Endothelial cell of umbilical vein (primary cell): ENCODE data around the gene APOBEC3A. TPM values are rescaled to one million over a fixed set of nuclear protein-coding genes. Genes with fewer than 3 reads are reported as not detected.

Experiments used
- BruUV-seq: library from RNA; stranded (reverse); fragments of 400-500 nt; replicated peaks from 2 replicates; lab custom pipeline; 2021; lab: Mats Ljungman, UMichigan
- CTCF ChIA-PET: fragments of 300-600, 350-600 bp; sonication (Branson Sonifier 250); formaldehyde crosslinking; loops from one replicate; lab custom pipeline; 2021; ENCODE audit warnings: antibody characterized with exemption, inconsistent platforms; lab: Charles Lee
- POLR2A ChIA-PET: fragments of 300-600, 350-600 bp; sonication (Branson Sonifier 250); formaldehyde crosslinking; loops from one replicate; lab custom pipeline; 2021; ENCODE audit warnings: antibody characterized with exemption, inconsistent platforms; lab: Charles Lee
- DNase-seq: peaks from one replicate; pipeline ENCODE4 v3.0.0-alpha.2; 2011; ENCODE audit warnings: low read depth, low spot score
- FAIRE-seq: peaks from 2 replicates; lab custom pipeline; 2011; peaks lifted over from hg19 to GRCh38; lab: Jason Lieb, UNC
- H2AFZ ChIP-seq: 2 replicates; pipeline ENCODE4 v1.6.0; 2012; ENCODE audit warnings: low read depth, low read length, control low read depth, inconsistent platforms
- H3K27ac ChIP-seq: 2 replicates; pipeline ENCODE4 v1.5.1; 2011; ENCODE audit warnings: low read depth, mild to moderate bottlenecking, control low read depth, low read length, moderate library complexity; ENCODE audit not compliant: insufficient read depth
- H3K27me3 ChIP-seq, 2 experiments: 2 replicates each; pipeline versions ENCODE4 v1.6.0 to v1.6.1; 2011; ENCODE audit warnings: low read length in 2 of 2, mixed read lengths in 1 of 2; ENCODE audit not compliant: control insufficient read depth in 2 of 2, insufficient read depth in 2 of 2
- H3K36me3 ChIP-seq, 2 experiments: 2 replicates in 1 of 2; 3 replicates in 1 of 2; pipeline ENCODE4 v1.5.1; 2011; ENCODE audit warnings: low read length in 2 of 2, mild to moderate bottlenecking in 1 of 2, moderate library complexity in 1 of 2; ENCODE audit not compliant: control insufficient read depth in 2 of 2, insufficient read depth in 2 of 2; ENCODE audit errors: extremely low read depth in 1 of 2
- H3K4me1 ChIP-seq: 3 replicates; pipeline ENCODE4 v1.5.1; 2011; ENCODE audit warnings: mild to moderate bottlenecking, low read length; ENCODE audit not compliant: control insufficient read depth, insufficient read depth; ENCODE audit errors: extremely low read depth
- H3K4me2 ChIP-seq: 2 replicates; pipeline ENCODE4 v1.6.1; 2011; ENCODE audit warnings: low read length, control low read depth, mixed read lengths; ENCODE audit not compliant: insufficient read depth
- H3K4me3 ChIP-seq, 3 experiments: fragments of 200-600 bp in 1 of 3; sonication (generic), shearing (Covaris generic) in 1 of 3; replicated peaks in 1 of 3; 2 replicates each; pipeline ENCODE4 v1.5.1; 2011 to 2016; ENCODE audit warnings: control low read depth in 3 of 3, low read length in 3 of 3, mild to moderate bottlenecking in 2 of 3, inconsistent platforms in 1 of 3, low read depth in 1 of 3, moderate library complexity in 1 of 3; ENCODE audit not compliant: insufficient read depth in 1 of 3
- H3K79me2 ChIP-seq: 2 replicates; pipeline ENCODE4 v1.6.0; 2012; ENCODE audit warnings: low read length, inconsistent platforms; ENCODE audit not compliant: control insufficient read depth, insufficient read depth
- H3K9ac ChIP-seq: replicated peaks from 2 replicates; pipeline ENCODE3; 2011; ENCODE audit warnings: low read length, control low read depth; ENCODE audit not compliant: insufficient read depth; ENCODE audit errors: extremely low read depth
- H3K9me1 ChIP-seq: replicated peaks from 3 replicates; pipeline ENCODE4 v1.6.0; 2011; ENCODE audit warnings: mild to moderate bottlenecking, low read length; ENCODE audit not compliant: control insufficient read depth, insufficient read depth; ENCODE audit errors: extremely low read depth
- H3K9me3 ChIP-seq: replicated peaks from 2 replicates; pipeline ENCODE4 v1.5.1; 2012; ENCODE audit warnings: low read length, inconsistent platforms; ENCODE audit not compliant: control insufficient read depth, insufficient read depth
- H4K20me1 ChIP-seq: replicated peaks from 2 replicates; pipeline ENCODE3; 2011; ENCODE audit warnings: mild to moderate bottlenecking, low read length; ENCODE audit not compliant: control insufficient read depth, insufficient read depth; ENCODE audit errors: extremely low read depth
- EZH2 ChIP-seq: IDR thresholded peaks from 2 replicates; pipeline ENCODE4 v1.6.1; 2012; ENCODE audit warnings: borderline replicate concordance, low read depth, mild to moderate bottlenecking, moderate library complexity, low read length, inconsistent platforms; ENCODE audit not compliant: severe bottlenecking
- FOS ChIP-seq: IDR thresholded peaks from 2 replicates; pipeline ENCODE4 v1.6.1; 2011; ENCODE audit warnings: mild to moderate bottlenecking, low read length, moderate library complexity, borderline replicate concordance; ENCODE audit not compliant: insufficient read depth
- GATA2 ChIP-seq: IDR thresholded peaks from 2 replicates; pipeline ENCODE4 v1.7.0; 2011; ENCODE audit warnings: low read depth, mild to moderate bottlenecking, moderate library complexity, mixed read lengths, low read length; ENCODE audit not compliant: insufficient read length, insufficient read depth
- JUN ChIP-seq: IDR thresholded peaks from 2 replicates; pipeline ENCODE4 v1.6.1; 2011; ENCODE audit warnings: borderline replicate concordance, low read depth; ENCODE audit not compliant: insufficient read length, insufficient read depth
- MYC ChIP-seq: IDR thresholded peaks from one replicate; pipeline ENCODE4 v1.6.1; 2011; ENCODE audit warnings: mild to moderate bottlenecking, low read depth, low read length
- POLR2A ChIP-seq: IDR thresholded peaks from 2 replicates; pipeline ENCODE4 v1.6.1; 2012; ENCODE audit warnings: low read depth, mild to moderate bottlenecking, control low read depth, low read length
- POLR2AphosphoS5 ChIP-seq: IDR thresholded peaks from 2 replicates; pipeline ENCODE4 v1.6.1; 2012; ENCODE audit warnings: low read depth, mild to moderate bottlenecking, control low read depth, low read length, moderate library complexity; ENCODE audit not compliant: insufficient read depth
- dilution Hi-C: fragments of 300-500 bp; cut with MboI; formaldehyde crosslinking; loops from one replicate; pipeline ENCODE4 v1.15.0; 2019; ENCODE audit warnings: low sequenced_read_pairs; ENCODE audit not compliant: extremely low pct_ligation_motif_present
- intact Hi-C: fragments of 100-400 bp; cut with micrococcal nuclease; formaldehyde crosslinking; loops from one replicate; pipeline ENCODE4 v1.10.0; 2022
- polyA plus RNA-seq, 4 experiments: library from polyadenylated mRNA; depleted of rRNA in 3 of 4; stranded (reverse) in 3 of 4; unstranded in 1 of 4; fragments of >200 nt; gene quantifications; 2 replicates each; pipeline versions ENCODE4 v1.2.1 to v1.2.3, GENCODE V29; 2011 to 2012; ENCODE audit warnings: missing spikeins in 1 of 4
- total RNA-seq: library from RNA; stranded (reverse); gene quantifications from 2 replicates; pipeline ENCODE4 v1.2.3, GENCODE V29; 2021
- TF ChIP-seq, protein P1 (sequence below): IDR thresholded peaks from 2 replicates; pipeline ENCODE4 v1.6.1; 2011; ENCODE audit not compliant: insufficient read depth, insufficient read length
- TF ChIP-seq, protein P2 (sequence below), 2 donors: IDR thresholded peaks; 1 replicate in 1 of 2; 2 replicates in 1 of 2; pipeline ENCODE4 v1.5.1; 2011; ENCODE audit warnings: low read length in 2 of 2, mild to moderate bottlenecking in 2 of 2, moderate library complexity in 2 of 2, control low read depth in 1 of 2, inconsistent platforms in 1 of 2, low read depth in 1 of 2; ENCODE audit not compliant: insufficient read depth in 1 of 2; ENCODE audit errors: extremely low read depth in 1 of 2

APOBEC3A gene
- total and polyA plus RNA-seq, 2 donors (not counting 3 experiments of a cell fraction or from before 2014, with no cell fraction given) = not detected

DNA sequence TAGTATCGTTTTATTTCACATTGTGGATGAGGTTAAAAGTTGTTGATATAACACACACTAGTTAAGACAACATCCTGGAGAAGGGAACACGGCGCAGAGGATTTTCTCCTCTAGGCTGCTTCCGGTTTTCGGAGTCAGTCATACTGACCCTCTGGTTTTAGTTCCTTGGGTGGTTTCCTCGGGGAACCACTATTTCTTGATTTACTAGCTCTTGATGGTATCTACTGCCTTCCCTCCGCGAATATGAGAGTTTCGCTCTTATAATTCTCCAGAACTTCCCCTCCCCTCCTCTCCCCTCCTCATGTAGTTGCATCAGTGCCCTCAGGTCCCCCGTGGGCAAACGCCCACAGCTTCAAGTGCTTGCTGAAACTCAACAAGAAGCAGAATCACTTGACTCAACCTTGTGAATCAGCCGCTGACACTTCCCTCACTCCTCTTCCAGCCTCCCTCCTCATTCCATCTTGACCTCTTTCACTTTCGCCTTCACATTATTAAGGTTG, 15.9 kb upstream of the APOBEC3A start:
- Histone ChIP-seq H3K4me3 (no peak overlapping the region), H3K4me2 (no peak overlapping the region), H3K27me3 (peaks cover 2 to 6% of the 10 kb centered on the region in 2 experiments), H3K79me2 (no peaks in the 10 kb centered on the region), H3K9ac (no peak overlapping the region), H3K36me3 (no peaks in the 10 kb centered on the region), H3K27ac (no peak overlapping the region), H4K20me1 (no peaks in the 10 kb centered on the region), H3K4me1 (no peaks in the 10 kb centered on the region), H3K9me1 (no peaks in the 10 kb centered on the region), H2AFZ (no peak overlapping the region), H3K9me3 (no peaks in the 10 kb centered on the region)
- ChIA-PET CTCF (interaction anchor here (1.0 to 2.9 kb wide), 3 partner anchors 14 to 172 kb away, joined by 3 to 15 read pairs (median 5); no protein-coding TSS in a partner anchor), POLR2A (no interaction called here)
- intact Hi-C loops (no loop called here), dilution Hi-C loops (no loop called here)
- TF ChIP-seq POLR2AphosphoS5 (no peak), POLR2A (no peak), FOS (no peak), MYC (no peak), GATA2 (no peak), JUN (no peak), EZH2 (no peak)
- TF ChIP-seq, protein P1, sequence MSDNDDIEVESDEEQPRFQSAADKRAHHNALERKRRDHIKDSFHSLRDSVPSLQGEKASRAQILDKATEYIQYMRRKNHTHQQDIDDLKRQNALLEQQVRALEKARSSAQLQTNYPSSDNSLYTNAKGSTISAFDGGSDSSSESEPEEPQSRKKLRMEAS = no peak
- TF ChIP-seq, protein P2, sequence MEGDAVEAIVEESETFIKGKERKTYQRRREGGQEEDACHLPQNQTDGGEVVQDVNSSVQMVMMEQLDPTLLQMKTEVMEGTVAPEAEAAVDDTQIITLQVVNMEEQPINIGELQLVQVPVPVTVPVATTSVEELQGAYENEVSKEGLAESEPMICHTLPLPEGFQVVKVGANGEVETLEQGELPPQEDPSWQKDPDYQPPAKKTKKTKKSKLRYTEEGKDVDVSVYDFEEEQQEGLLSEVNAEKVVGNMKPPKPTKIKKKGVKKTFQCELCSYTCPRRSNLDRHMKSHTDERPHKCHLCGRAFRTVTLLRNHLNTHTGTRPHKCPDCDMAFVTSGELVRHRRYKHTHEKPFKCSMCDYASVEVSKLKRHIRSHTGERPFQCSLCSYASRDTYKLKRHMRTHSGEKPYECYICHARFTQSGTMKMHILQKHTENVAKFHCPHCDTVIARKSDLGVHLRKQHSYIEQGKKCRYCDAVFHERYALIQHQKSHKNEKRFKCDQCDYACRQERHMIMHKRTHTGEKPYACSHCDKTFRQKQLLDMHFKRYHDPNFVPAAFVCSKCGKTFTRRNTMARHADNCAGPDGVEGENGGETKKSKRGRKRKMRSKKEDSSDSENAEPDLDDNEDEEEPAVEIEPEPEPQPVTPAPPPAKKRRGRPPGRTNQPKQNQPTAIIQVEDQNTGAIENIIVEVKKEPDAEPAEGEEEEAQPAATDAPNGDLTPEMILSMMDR (IDR thresholded peaks at IDR 0.05; ENCODE audit: extremely low read depth in 1 of 2, insufficient read depth in 1 of 2, low read depth in 1 of 2, low read length in 2 of 2) = no peak
- no TSS peak for BruUV-seq
- no peak for DNase-seq
- FAIRE-seq = no peak
